Measurements from ENCODE around the gene CPNE7.
A peak's percentile ranks its signal among the peaks of the same experiment; 100 is the strongest.

Gene CPNE7

GRCh38 chr16:89572485-89573205 is 2.9 kb upstream of the CPNE7 start:
- H3K4me3 ChIP-seq (ENCODE audit: low read depth, low read length) = no peak overlapping the region
- no peak for DNase-seq (ENCODE audit: low read depth)
- no peak for TF ChIP-seq CTCF (IDR thresholded peaks at IDR 0.05; ENCODE audit: low read depth, low read length, missing control alignments)

- no peak for DNase-seq (ENCODE audit: low read depth)
- peak overlapping the region; percentile 60 for H3K4me3 ChIP-seq (ENCODE audit: low read depth, low read length)
- no peak for TF ChIP-seq CTCF (IDR thresholded peaks at IDR 0.05; ENCODE audit: low read depth, low read length, missing control alignments)
Measured at GRCh38 chr16:89573826-89574680, 1.5 kb upstream of the CPNE7 start.

- peak; percentile 76 for TF ChIP-seq CTCF (IDR thresholded peaks at IDR 0.05; ENCODE audit: low read depth, low read length, missing control alignments)
- no peak for DNase-seq (ENCODE audit: low read depth)
- peak overlapping the region; percentile 60 for H3K4me3 ChIP-seq (ENCODE audit: low read depth, low read length)
Measured at GRCh38 chr16:89574681-89575246, 794 bp upstream of the CPNE7 start.

GRCh38 chr16:89576153-89577054 is 846 bp downstream of the CPNE7 start:
- peak overlapping the region; percentile 60 for H3K4me3 ChIP-seq (ENCODE audit: low read depth, low read length)
- DNase-seq (ENCODE audit: low read depth) = no peak
- no peak for TF ChIP-seq CTCF (IDR thresholded peaks at IDR 0.05; ENCODE audit: low read depth, low read length, missing control alignments)

- DNase-seq (ENCODE audit: low read depth) = no peak
- no peak for TF ChIP-seq CTCF (IDR thresholded peaks at IDR 0.05; ENCODE audit: low read depth, low read length, missing control alignments)
- no peak overlapping the region for H3K4me3 ChIP-seq (ENCODE audit: low read depth, low read length)
Measured at GRCh38 chr16:89577055-89577759, 1.6 kb downstream of the CPNE7 start.

- DNase-seq (ENCODE audit: low read depth) = no peak
- no peak for TF ChIP-seq CTCF (IDR thresholded peaks at IDR 0.05; ENCODE audit: low read depth, low read length, missing control alignments)
- no peak overlapping the region for H3K4me3 ChIP-seq (ENCODE audit: low read depth, low read length)
Measured at GRCh38 chr16:89579351-89579750, 3.8 kb downstream of the CPNE7 start.
